Stimulated activated effector memory CD8-positive, alpha-beta T cell treated with anti-CD3 and anti-CD28 coated beads, Interleukin-12 subunit alpha, Interleukin-12 subunit beta, amount 100 ng/mL, for 72 hours (primary cell): ENCODE measurements around the gene CELA2A.
"Not testable (repeated sequence)": the region's sequence is repeated elsewhere in the genome, so short reads cannot be mapped to it uniquely, and the experiment has no call there.

Experiments used
- ATAC-seq: fragments of 150-1000 bp; cut with Tn5 transposase; 2 replicates; pipeline ENCODE4 v1.10.0; 2021
- DNase-seq, 2 donors: peaks; one replicate each; pipeline ENCODE4 v3.0.0; 2021 to 2022; ENCODE audit warnings: low spot score in 2 of 2
- H3K27ac Mint-ChIP-seq: one replicate; pipeline ENCODE4 v1.8.0; 2022; ENCODE audit warnings: mild to moderate bottlenecking, mixed read lengths
- H3K36me3 Mint-ChIP-seq: one replicate; pipeline ENCODE4 v1.8.0; 2022; ENCODE audit warnings: mild to moderate bottlenecking, mixed read lengths
- H3K4me1 Mint-ChIP-seq: one replicate; pipeline ENCODE4 v1.8.0; 2022; ENCODE audit warnings: mixed read lengths
- H3K4me3 Mint-ChIP-seq: one replicate; pipeline ENCODE4 v1.8.0; 2022; ENCODE audit warnings: mild to moderate bottlenecking, mixed read lengths
- H3K9me3 Mint-ChIP-seq: one replicate; pipeline ENCODE4 v1.8.0; 2022; ENCODE audit warnings: mixed read lengths

The CELA2A gene

DNA sequence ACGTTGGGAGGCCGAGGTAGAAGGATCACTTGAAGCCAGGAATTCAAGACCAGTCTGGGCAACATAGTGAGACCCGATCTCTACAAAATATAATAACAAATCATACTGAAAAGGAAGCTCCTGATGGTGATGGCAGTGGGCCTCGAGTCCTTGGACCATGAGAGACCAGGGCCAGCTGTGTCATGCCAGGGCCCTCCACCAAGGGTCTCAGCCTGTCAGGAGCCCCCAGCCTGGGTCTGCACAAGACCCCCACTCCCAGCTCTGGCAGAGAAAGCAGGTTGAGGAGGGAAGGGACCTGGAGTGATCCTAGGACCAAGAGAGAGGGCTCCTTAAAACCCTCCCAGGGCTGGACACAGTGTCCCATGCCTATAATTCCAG lies 25.0 kb upstream of the CELA2A start:
- DNase-seq (no peak), ATAC-seq (no peak)
- Mint-ChIP-seq H3K4me1 (peaks cover 34% of the 10 kb centered on the region), H3K36me3 (peaks cover 65% of the 10 kb centered on the region), H3K9me3 (no peaks in the 10 kb centered on the region), H3K27ac (peak overlapping the region; percentile 26), H3K4me3 (no peak overlapping the region)

DNA sequence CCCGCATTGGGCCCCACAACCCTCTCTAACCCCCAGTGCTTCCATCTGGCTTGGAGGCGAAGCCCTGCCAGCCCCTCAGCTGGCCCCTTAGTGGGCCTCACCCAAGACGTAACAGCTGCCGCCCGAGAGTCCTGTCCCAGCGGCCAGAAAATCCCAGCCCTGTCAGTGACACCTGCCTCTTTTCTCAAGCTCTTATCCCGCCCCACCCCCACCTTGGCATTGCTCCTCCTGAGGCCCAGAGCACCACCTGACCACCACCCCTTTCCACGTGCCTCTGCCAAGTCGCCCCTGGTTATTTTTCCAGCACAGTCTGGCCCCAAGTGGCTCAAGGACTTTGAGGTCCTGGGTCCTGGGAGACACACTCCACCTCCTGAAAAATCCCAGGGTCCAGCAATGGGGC lies 24.2 kb upstream of the CELA2A start:
- DNase-seq = no peak
- peak overlapping the region; percentile 76 for H3K27ac Mint-ChIP-seq

DNA sequence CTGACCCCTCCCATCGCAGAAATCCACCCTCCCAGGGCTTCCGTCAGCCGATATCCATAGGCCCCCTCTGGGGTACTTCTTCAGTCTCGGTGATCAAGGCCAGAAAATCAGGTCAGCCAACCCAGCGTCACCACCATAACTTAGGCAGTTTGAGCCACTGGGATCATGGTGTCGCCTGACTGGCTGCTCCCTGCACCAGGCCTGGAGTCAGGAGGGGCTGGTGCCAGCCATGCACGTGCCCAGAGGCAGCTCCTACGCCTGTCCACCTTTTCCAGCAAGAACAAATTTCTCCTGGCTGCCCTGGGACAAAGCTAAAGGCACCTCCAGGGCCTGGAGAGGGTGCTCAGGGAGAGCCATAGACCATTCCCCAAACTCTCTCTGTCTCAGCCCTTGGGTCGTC lies 23.1 kb upstream of the CELA2A start:
- Mint-ChIP-seq H3K4me3 (no peak overlapping the region), H3K4me1 (peaks cover 16% of the 10 kb centered on the region), H3K9me3 (no peaks in the 10 kb centered on the region), H3K36me3 (peaks cover 46% of the 10 kb centered on the region), H3K27ac (peak overlapping the region; percentile 76)
- DNase-seq (no peak), ATAC-seq (no peak)

More for the DNA sequence above, 24.2 kb upstream of the CELA2A start:
- peaks cover 26% of the 10 kb centered on the region for H3K4me1 Mint-ChIP-seq
- H3K9me3 Mint-ChIP-seq = no peaks in the 10 kb centered on the region
- no peak overlapping the region for H3K4me3 Mint-ChIP-seq
- peaks cover 57% of the 10 kb centered on the region for H3K36me3 Mint-ChIP-seq
- no peak for ATAC-seq

DNA sequence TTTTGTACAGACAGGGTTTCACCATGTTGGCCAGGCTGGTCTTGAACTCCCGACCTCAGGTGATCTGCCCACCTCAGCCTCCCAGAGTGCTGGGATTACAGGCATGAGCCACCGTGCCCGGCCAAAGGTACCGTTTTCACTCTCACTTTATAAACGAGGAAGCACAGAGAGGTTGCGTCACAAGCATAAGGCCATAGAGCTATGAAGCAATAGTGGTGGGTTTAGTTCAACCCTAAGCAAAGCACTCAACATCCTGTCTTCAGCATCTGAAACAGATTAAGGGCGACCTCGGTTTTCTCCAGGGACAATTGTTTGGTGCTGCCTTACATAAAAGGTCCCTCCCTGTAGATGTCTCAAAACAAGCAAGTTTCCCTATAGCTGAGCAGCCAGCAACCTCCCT lies 21.8 kb upstream of the CELA2A start:
- Mint-ChIP-seq H3K4me1 (peaks cover 13% of the 10 kb centered on the region), H3K36me3 (peaks cover 36% of the 10 kb centered on the region)
- DNase-seq, H3K27ac Mint-ChIP-seq, ATAC-seq, H3K4me3 Mint-ChIP-seq, H3K9me3 Mint-ChIP-seq: not testable (repeated sequence)

DNA sequence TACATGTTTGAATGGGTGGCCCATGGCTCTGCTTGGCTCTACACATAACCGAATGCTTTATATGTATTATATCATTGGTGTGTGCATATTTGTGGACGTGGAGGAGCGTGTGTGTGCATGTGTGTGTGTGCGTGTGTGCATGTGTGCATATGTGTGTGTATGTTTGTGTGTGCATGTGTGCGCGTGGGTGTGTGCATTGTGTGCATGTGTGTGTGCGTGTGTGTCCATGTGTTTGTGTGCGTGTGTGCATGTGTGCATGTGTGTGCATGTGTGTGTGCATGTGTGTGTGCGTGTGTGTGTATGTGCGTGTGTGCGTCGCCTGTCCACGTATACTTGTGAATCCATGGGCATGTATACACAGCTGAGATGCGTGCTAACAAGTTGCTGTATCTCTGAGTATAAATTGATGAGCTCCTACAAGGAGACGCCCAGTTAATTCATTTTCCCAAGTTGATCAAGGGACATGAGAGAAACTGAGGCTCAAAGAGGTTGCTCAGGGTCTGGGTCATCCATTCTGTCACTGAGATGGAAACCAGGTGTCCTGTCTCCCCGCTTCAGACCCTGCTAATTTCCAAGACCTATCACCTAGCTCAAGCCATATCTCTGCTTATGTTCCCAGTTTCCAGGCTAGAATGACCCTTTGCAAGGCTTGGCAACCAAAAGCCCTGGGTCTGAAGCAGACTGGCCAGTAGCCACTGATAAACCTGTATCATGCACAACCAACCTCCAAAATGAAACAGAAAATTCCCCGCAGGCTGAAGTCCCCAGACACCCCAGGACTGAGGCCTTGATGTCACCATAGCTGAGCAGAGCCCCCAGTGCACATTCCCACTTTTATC lies 21.1 kb upstream of the CELA2A start:
- Mint-ChIP-seq H3K36me3 (peaks cover 29% of the 10 kb centered on the region), H3K4me3 (no peak overlapping the region), H3K4me1 (peaks cover 6% of the 10 kb centered on the region), H3K9me3 (no peaks in the 10 kb centered on the region), H3K27ac (no peak overlapping the region)
- ATAC-seq (no peak), DNase-seq (no peak)

DNA sequence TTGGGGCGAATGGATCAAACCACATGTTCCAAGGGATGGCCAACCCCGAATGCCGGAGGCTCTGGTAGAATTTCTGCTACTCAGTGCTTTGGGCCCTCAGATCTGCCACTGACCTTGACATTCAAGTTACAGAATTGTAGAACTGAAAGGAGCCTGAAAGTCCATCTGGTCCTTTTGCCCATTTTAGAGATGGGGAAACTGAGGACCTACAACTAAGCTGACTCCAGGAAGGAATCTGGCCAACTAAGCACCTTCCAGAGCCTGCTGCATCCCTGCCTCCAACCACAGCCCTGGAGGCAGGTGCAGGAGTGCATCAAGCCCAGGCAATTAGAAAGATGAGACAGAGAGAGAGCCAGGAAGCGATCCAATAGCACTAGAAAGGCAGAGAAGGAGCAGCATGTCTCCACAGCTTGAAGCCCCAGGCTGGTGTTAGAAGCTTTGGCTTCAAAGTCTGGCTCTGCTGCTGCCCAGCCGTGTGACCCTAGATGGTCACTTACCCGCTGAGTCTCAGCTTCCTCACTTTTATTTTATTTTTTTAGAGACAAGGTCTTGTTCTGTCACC lies 19.6 kb upstream of the CELA2A start:
- Mint-ChIP-seq H3K9me3 (no peaks in the 10 kb centered on the region), H3K36me3 (peaks cover 16% of the 10 kb centered on the region), H3K4me3 (no peak overlapping the region), H3K4me1 (peaks cover 6% of the 10 kb centered on the region), H3K27ac (no peak overlapping the region)
- no peak for DNase-seq
- no peak for ATAC-seq

DNA sequence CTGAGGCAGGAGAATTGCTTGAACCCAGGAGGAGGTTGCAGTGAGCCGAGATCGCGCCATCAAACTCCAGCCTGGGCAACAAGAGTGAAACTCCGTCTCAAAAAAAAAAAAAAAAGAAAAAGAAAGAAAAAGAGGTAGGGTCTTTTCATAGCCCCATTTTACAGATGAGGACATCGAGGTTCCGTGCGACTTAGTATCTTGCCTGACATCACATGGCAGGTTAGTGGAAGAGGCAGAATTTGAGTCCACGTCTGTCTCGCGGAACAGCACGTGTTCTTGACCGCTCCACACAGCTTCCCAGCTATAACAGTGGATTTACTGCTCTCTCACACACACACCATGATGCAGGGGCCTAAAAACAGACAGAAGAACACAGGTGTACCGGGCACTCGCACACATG lies 17.2 kb upstream of the CELA2A start:
- DNase-seq (no peak), ATAC-seq (no peak)
- Mint-ChIP-seq H3K4me1 (no peaks in the 10 kb centered on the region), H3K36me3 (no peaks in the 10 kb centered on the region), H3K4me3 (no peak overlapping the region), H3K9me3 (no peaks in the 10 kb centered on the region), H3K27ac (no peak overlapping the region)

DNA sequence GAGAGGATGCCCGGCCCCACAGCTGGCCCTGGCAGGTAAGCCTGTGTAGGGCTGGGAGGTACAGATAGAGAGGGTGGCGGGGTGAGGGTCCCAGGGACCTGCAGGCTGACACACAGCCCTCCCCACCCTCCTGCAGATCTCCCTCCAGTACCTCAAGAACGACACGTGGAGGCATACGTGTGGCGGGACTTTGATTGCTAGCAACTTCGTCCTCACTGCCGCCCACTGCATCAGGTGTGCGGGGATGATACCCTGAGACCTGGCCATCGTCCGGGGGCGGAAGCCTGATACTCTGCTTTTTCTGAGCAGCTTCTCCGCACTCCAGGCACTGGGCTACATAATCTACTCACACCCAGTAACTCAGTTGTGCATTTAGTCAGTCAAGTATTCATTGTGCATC lies 16.2 kb upstream of the CELA2A start:
- Mint-ChIP-seq H3K27ac (no peak overlapping the region), H3K4me1 (peaks cover 6% of the 10 kb centered on the region), H3K9me3 (no peaks in the 10 kb centered on the region), H3K4me3 (no peak overlapping the region), H3K36me3 (no peaks in the 10 kb centered on the region)
- DNase-seq = no peak
- ATAC-seq = no peak

DNA sequence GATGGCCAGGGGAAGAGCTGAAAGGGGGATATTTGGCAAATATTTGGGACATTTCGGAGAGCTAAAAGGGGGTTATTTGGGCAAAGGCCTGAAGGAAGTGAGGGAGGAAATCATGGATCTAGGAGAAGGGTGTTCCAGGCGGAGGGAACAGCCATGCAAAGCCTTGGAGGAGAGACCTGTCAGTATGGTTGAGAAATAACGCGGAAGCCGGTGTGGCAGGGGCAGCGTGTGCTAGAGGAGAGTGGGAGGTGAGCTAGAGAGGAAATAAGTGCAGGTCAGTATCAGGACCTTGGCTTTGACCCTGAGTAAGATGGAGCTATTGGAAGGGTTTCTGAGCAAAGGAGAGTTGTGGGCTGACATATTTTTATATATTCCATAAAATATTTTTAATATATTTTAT lies 15.3 kb upstream of the CELA2A start:
- Mint-ChIP-seq H3K27ac (no peak overlapping the region), H3K9me3 (no peaks in the 10 kb centered on the region), H3K36me3 (no peaks in the 10 kb centered on the region), H3K4me1 (peaks cover 14% of the 10 kb centered on the region), H3K4me3 (no peak overlapping the region)
- ATAC-seq (no peak), DNase-seq (no peak)

DNA sequence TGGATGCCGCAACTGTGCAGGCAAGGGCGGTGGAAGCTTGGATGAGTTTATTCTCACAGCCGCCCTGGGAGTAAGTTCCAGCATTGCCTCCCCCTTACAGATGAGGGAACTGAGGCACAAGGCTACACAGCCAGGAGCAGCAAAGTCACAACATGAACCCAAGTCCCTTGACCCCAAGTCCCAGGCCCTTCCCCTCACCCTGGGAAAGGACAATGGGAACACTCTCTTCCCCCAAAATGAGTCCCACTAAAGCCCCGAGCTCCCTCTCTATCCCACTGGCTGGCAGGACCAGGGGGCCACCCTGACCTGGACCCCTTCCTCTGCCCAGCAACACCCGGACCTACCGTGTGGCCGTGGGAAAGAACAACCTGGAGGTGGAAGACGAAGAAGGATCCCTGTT lies 14.4 kb upstream of the CELA2A start:
- no peaks in the 10 kb centered on the region for H3K9me3 Mint-ChIP-seq
- no peak overlapping the region for H3K4me3 Mint-ChIP-seq
- no peak for ATAC-seq
- no peak for DNase-seq
- peaks cover 14% of the 10 kb centered on the region for H3K4me1 Mint-ChIP-seq
- H3K36me3 Mint-ChIP-seq = no peaks in the 10 kb centered on the region
- H3K27ac Mint-ChIP-seq = no peak overlapping the region

DNA sequence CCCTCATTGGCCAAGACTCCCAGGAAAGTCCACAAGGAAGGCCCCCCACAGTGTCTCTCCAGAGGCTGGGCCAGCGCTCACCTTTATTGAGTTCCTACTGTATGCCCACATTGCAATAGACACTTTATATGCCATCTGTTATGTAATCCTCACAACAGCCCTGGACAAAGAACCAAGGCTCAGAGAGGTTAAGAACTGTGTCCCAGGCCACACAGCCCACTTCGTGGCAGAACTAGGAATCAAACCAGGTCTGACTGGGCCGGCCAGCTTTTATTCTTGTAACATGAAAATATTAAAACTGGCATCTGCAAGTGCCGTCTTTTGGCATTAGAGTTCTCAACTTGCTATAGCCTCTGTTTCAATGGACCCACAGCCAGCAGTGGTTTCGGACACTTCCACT lies 13.8 kb upstream of the CELA2A start:
- ATAC-seq (no peak), DNase-seq (no peak)
- Mint-ChIP-seq H3K4me1 (peaks cover 14% of the 10 kb centered on the region), H3K4me3 (no peak overlapping the region), H3K36me3 (no peaks in the 10 kb centered on the region), H3K9me3 (no peaks in the 10 kb centered on the region), H3K27ac (no peak overlapping the region)

DNA sequence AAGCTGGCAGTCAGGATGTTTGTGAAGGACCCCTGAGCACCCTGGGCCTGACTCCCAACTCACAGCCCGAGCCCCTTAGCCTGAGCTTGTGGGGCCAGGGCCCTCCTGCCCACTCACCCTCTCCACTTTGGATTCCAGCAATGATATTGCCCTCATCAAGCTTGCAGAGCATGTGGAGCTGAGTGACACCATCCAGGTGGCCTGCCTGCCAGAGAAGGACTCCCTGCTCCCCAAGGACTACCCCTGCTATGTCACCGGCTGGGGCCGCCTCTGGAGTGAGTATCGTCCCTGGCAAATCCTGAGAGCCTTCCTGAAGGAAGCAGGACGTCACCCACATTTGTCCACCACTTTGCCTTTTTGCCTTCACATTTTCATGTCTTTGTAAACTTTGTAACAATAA lies 13.3 kb upstream of the CELA2A start:
- Mint-ChIP-seq H3K9me3 (no peaks in the 10 kb centered on the region), H3K27ac (no peak overlapping the region), H3K36me3 (no peaks in the 10 kb centered on the region), H3K4me1 (peaks cover 14% of the 10 kb centered on the region), H3K4me3 (no peak overlapping the region)
- ATAC-seq (no peak), DNase-seq (no peak)

DNA sequence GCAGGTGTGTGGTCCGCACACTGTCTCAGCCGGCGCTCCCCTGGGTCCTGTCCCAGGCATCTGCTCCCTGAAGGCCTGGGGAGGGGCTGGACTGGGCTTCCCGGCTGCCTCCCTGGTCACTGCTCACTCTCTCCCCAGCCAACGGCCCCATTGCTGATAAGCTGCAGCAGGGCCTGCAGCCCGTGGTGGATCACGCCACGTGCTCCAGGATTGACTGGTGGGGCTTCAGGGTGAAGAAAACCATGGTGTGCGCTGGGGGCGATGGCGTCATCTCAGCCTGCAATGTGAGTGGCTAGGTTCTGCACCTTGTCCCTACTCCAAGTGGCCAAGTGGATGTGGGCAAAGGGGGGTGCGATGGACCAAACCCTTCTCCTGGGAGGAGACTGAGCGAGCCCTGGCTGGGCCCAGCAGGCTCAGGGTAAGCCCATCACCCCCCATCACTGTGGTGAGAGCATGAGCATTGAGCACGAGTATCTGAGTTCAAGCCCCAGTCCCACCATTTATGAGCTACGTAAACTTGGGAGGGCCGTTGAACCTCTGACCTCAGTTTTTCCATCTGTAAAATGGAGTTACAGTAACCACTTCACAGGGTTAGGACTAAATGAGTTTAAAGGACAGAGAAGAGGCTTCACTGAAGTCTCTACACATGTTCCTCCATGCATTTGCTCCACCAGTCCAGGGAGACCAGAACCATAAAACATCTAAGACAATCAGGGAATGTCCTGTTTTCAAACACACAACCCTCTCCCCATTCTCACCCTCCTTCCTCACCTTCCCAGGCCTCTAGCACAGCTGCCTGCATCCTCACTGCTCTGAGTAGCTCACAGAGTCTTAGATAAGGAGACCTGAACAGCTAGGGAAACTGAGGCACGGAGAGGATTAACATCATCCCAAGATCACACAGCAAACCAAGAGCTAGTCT lies 11.8 kb upstream of the CELA2A start:
- Mint-ChIP-seq H3K36me3 (no peaks in the 10 kb centered on the region), H3K4me3 (no peak overlapping the region), H3K9me3 (no peaks in the 10 kb centered on the region), H3K4me1 (peaks cover 14% of the 10 kb centered on the region), H3K27ac (no peak overlapping the region)
- DNase-seq (no peak), ATAC-seq (no peak)

DNA sequence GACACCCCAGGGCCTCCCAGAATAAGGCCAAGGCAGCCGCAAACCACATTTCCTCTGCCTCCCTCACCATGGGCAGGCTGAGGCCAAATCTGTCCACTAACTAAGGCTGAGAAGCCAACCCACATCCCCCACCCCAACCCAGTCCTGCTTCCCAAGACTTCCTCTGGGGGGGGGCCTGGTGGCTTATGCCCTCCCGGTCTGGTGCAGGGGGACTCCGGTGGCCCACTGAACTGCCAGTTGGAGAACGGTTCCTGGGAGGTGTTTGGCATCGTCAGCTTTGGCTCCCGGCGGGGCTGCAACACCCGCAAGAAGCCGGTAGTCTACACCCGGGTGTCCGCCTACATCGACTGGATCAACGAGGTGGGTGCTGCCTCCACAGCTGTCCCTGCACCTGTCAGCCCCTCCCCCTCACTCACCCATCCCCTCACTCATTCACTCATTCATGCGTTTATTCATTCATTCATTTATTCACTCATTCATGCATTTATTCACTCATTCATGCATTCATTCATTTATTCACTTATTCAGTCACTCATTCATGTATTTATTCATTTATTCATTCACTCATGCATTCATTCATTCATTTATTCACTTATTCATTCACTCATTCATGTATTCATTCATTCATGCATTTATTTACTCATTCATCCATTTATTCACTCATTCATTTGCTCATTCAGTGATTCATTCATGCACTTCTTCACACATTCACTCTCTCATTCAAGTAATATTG lies 11.0 kb upstream of the CELA2A start:
- DNase-seq (no peak), ATAC-seq (peak; percentile 31)
- Mint-ChIP-seq H3K9me3 (no peaks in the 10 kb centered on the region), H3K4me3 (no peak overlapping the region), H3K4me1 (peaks cover 14% of the 10 kb centered on the region), H3K27ac (peak overlapping the region; percentile 1), H3K36me3 (no peaks in the 10 kb centered on the region)

DNA sequence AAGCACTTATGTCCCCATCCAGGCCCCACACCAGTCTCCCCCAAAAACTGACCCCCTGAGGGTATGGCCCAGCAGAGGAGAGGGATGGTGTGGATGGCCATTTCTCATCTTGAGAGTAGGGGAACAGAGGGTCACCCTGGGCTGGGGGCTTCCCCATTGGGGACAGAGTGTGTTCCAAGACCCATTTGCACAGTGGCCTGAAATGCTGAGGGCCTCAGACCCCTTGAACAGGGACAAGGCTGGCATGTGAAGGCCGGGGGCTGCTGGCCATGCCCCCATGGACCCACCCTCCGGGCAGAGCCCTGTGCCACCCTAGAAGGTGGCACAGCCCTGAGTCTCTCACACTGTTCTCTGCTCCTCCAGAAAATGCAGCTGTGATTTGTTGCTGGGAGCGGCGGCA lies 10.3 kb upstream of the CELA2A start:
- Mint-ChIP-seq H3K4me3 (no peak overlapping the region), H3K9me3 (no peaks in the 10 kb centered on the region), H3K36me3 (no peaks in the 10 kb centered on the region), H3K4me1 (peaks cover 14% of the 10 kb centered on the region), H3K27ac (peak overlapping the region; percentile 1)
- ATAC-seq = no peak
- DNase-seq = no peak
